ENCODE measurements around the gene DNAH8.

DNAH8 gene

GRCh38 chr6:38736951-38737350 lies 21.8 kb downstream of the DNAH8 start:
- TF ChIP-seq CTCF (conservative IDR thresholded peaks at IDR 0.05; ENCODE audit: low read depth, low read length) = no peak
- Histone ChIP-seq H3K4me2 (no peak overlapping the region), H3K79me2 (ENCODE audit: insufficient read depth, low read depth) (no peaks in the 10 kb centered on the region), H3K36me3 (ENCODE audit: insufficient read depth) (no peaks in the 10 kb centered on the region), H3K27me3 (ENCODE audit: insufficient read depth, low read depth) (no peaks in the 10 kb centered on the region), H4K20me1 (ENCODE audit: insufficient read depth) (no peaks in the 10 kb centered on the region), H2AFZ (ENCODE audit: low read depth) (no peak overlapping the region), H3K27ac (no peak overlapping the region), H3K4me3 (IDR thresholded peaks at IDR 0.05; ENCODE audit: insufficient read depth, low read depth, low read length) (no peak overlapping the region), H3K4me1 (ENCODE audit: low read depth, poor library complexity, severe bottlenecking) (no peaks in the 10 kb centered on the region), H3K9ac (no peak overlapping the region)

- H3K4me3 ChIP-seq (IDR thresholded peaks at IDR 0.05; ENCODE audit: insufficient read depth, low read depth, low read length) = no peak overlapping the region
- H3K79me2 ChIP-seq (ENCODE audit: insufficient read depth, low read depth) = no peaks in the 10 kb centered on the region
- no peak overlapping the region for H2AFZ ChIP-seq (ENCODE audit: low read depth)
- no peak overlapping the region for H3K9ac ChIP-seq
- H3K27ac ChIP-seq = no peak overlapping the region
- no peak for TF ChIP-seq CTCF (conservative IDR thresholded peaks at IDR 0.05; ENCODE audit: low read depth, low read length)
- H3K27me3 ChIP-seq (ENCODE audit: insufficient read depth, low read depth) = no peaks in the 10 kb centered on the region
- H3K4me1 ChIP-seq (ENCODE audit: low read depth, poor library complexity, severe bottlenecking) = no peaks in the 10 kb centered on the region
- no peaks in the 10 kb centered on the region for H3K36me3 ChIP-seq (ENCODE audit: insufficient read depth)
- H4K20me1 ChIP-seq (ENCODE audit: insufficient read depth) = no peaks in the 10 kb centered on the region
- no peak overlapping the region for H3K4me2 ChIP-seq
These were observed 23.1 kb downstream of the DNAH8 start for GRCh38 chr6:38738261-38738660.

- Histone ChIP-seq H3K4me3 (IDR thresholded peaks at IDR 0.05; ENCODE audit: insufficient read depth, low read depth, low read length) (no peak overlapping the region), H4K20me1 (ENCODE audit: insufficient read depth) (no peaks in the 10 kb centered on the region), H3K4me1 (ENCODE audit: low read depth, poor library complexity, severe bottlenecking) (no peaks in the 10 kb centered on the region), H3K79me2 (ENCODE audit: insufficient read depth, low read depth) (no peaks in the 10 kb centered on the region), H3K27ac (no peak overlapping the region), H3K27me3 (ENCODE audit: insufficient read depth, low read depth) (no peaks in the 10 kb centered on the region), H3K36me3 (ENCODE audit: insufficient read depth) (no peaks in the 10 kb centered on the region), H3K9ac (no peak overlapping the region), H3K4me2 (no peak overlapping the region), H2AFZ (ENCODE audit: low read depth) (no peak overlapping the region)
- TF ChIP-seq CTCF (conservative IDR thresholded peaks at IDR 0.05; ENCODE audit: low read depth, low read length) = no peak; the same call in 1 of the 2 replicates
These were observed 24.4 kb downstream of the DNAH8 start for GRCh38 chr6:38739532-38739931.

- no peaks in the 10 kb centered on the region for H3K4me1 ChIP-seq (ENCODE audit: low read depth, poor library complexity, severe bottlenecking)
- no peaks in the 10 kb centered on the region for H3K36me3 ChIP-seq (ENCODE audit: insufficient read depth)
- H3K27ac ChIP-seq = no peak overlapping the region
- TF ChIP-seq CTCF (conservative IDR thresholded peaks at IDR 0.05; ENCODE audit: low read depth, low read length) = no peak
- H3K79me2 ChIP-seq (ENCODE audit: insufficient read depth, low read depth) = no peaks in the 10 kb centered on the region
- no peaks in the 10 kb centered on the region for H3K27me3 ChIP-seq (ENCODE audit: insufficient read depth, low read depth)
- H2AFZ ChIP-seq (ENCODE audit: low read depth) = no peak overlapping the region
- no peak overlapping the region for H3K4me2 ChIP-seq
- no peaks in the 10 kb centered on the region for H4K20me1 ChIP-seq (ENCODE audit: insufficient read depth)
- no peak overlapping the region for H3K9ac ChIP-seq
- no peak overlapping the region for H3K4me3 ChIP-seq (IDR thresholded peaks at IDR 0.05; ENCODE audit: insufficient read depth, low read depth, low read length)
These were observed 34.4 kb downstream of the DNAH8 start for GRCh38 chr6:38749473-38749872.

Measured in KMS-11 (cell line).